Naive thymus-derived CD8-positive, alpha-beta T cell (primary cell): Measurements from ENCODE around the gene OR1D2. TPM values are rescaled to one million over a fixed set of nuclear protein-coding genes. Genes with fewer than 3 reads are reported as not detected.

Experiments
- ATAC-seq, 2 donors: fragments of 150-1000 bp; cut with Tn5 transposase in 1 of 2; sonication (Bioruptor Pico), chemical (Tn5 transposase) in 1 of 2; 1 replicate in 1 of 2; 2 replicates in 1 of 2; pipeline ENCODE4 v1.10.0; 2021; ENCODE audit warnings: mild to moderate bottlenecking in 2 of 2, moderate library complexity in 2 of 2
- POLR2A ChIA-PET: fragments of 350-600 bp; sonication (Branson Sonifier 250); formaldehyde crosslinking; loops from one replicate; lab custom pipeline; 2021; ENCODE audit warnings: antibody characterized with exemption; lab: Charles Lee
- DNase-seq, 10 donors: peaks; one replicate each; pipeline versions ENCODE4 v3.0.0 to v3.0.0-alpha.2; 2020 to 2022
- H3K27ac Mint-ChIP-seq, 10 donors: one replicate each; pipeline ENCODE4 v1.8.0; 2020 to 2022; ENCODE audit warnings: mild to moderate bottlenecking in 10 of 10, mixed read lengths in 10 of 10, moderate library complexity in 4 of 10, inconsistent platforms in 1 of 10
- H3K27me3 Mint-ChIP-seq, 5 donors: one replicate each; pipeline ENCODE4 v1.8.0; 2021 to 2022; ENCODE audit warnings: mixed read lengths in 5 of 5
- H3K36me3 Mint-ChIP-seq, 3 donors: one replicate each; pipeline ENCODE4 v1.8.0; 2020 to 2022; ENCODE audit warnings: mixed read lengths in 3 of 3, mild to moderate bottlenecking in 2 of 3, inconsistent platforms in 1 of 3
- H3K4me1 Mint-ChIP-seq, 4 donors: one replicate each; pipeline ENCODE4 v1.8.0; 2021 to 2022; ENCODE audit warnings: mixed read lengths in 4 of 4
- H3K4me3 Mint-ChIP-seq, 10 donors: one replicate each; pipeline ENCODE4 v1.8.0; 2020 to 2022; ENCODE audit warnings: mild to moderate bottlenecking in 10 of 10, mixed read lengths in 10 of 10, moderate library complexity in 6 of 10, inconsistent platforms in 1 of 10
- H3K9me3 Mint-ChIP-seq, 9 donors: one replicate each; pipeline ENCODE4 v1.8.0; 2020 to 2022; ENCODE audit warnings: mixed read lengths in 9 of 9, mild to moderate bottlenecking in 3 of 9, inconsistent platforms in 1 of 9, moderate library complexity in 1 of 9
- polyA plus RNA-seq, 3 donors: library from polyadenylated mRNA; unstranded; fragments of 300-500 nt; fragmentation: Illumina TruSeq; gene quantifications; one replicate each; pipeline ENCODE4 v1.2.3, GENCODE V29; 2021
- total RNA-seq, 8 experiments: library from RNA in 2 of 8; stranded (reverse) in 2 of 8; gene quantifications; one replicate each; pipeline ENCODE4 v1.2.3 and lab custom pipeline; 2021 to 2026

OR1D2 gene
- total and polyA plus RNA-seq, 5 experiments from 2014 or later, result not detected

- no peak for DNase-seq
- Mint-ChIP-seq H3K36me3 (peaks cover 0 to 6% (median 4%) of the 10 kb centered on the region in 3 donors), H3K27me3 (peaks cover 5 to 37% (median 22%) of the 10 kb centered on the region in 5 donors), H3K4me3 (no peak overlapping the region), H3K4me1 (peaks cover 0 to 12% (median 2%) of the 10 kb centered on the region in 4 donors), H3K27ac (peak overlapping the region in 1 of 10 donors; percentile 14), H3K9me3 (peaks cover 0 to 34% (median 12%) of the 10 kb centered on the region in 9 donors)
- no peak for ATAC-seq
- POLR2A ChIA-PET, result no interaction called here
Measured at GRCh38 chr17:3040882-3041281, 63.3 kb downstream of the OR1D2 start.

- H3K27me3 Mint-ChIP-seq, result peaks cover 5 to 37% (median 27%) of the 10 kb centered on the region in 5 donors
- H3K36me3 Mint-ChIP-seq, result peaks cover under 1 to 6% (median 4%) of the 10 kb centered on the region in 3 donors
- DNase-seq (no peak), ATAC-seq (no peak)
- peaks cover 0 to 26% (median 12%) of the 10 kb centered on the region in 9 donors for H3K9me3 Mint-ChIP-seq
- peaks cover 0 to 12% (median 3%) of the 10 kb centered on the region in 4 donors for H3K4me1 Mint-ChIP-seq
- POLR2A ChIA-PET, result interaction anchor here (0.7 kb wide), 1 partner anchor 8 kb away, joined by 3 read pairs; no protein-coding TSS in a partner anchor
- no peak overlapping the region for H3K4me3 Mint-ChIP-seq
- peak overlapping the region in 1 of 10 donors; percentile 9 for H3K27ac Mint-ChIP-seq
Measured at GRCh38 chr17:3039736-3040135, 64.5 kb downstream of the OR1D2 start.

DNA sequence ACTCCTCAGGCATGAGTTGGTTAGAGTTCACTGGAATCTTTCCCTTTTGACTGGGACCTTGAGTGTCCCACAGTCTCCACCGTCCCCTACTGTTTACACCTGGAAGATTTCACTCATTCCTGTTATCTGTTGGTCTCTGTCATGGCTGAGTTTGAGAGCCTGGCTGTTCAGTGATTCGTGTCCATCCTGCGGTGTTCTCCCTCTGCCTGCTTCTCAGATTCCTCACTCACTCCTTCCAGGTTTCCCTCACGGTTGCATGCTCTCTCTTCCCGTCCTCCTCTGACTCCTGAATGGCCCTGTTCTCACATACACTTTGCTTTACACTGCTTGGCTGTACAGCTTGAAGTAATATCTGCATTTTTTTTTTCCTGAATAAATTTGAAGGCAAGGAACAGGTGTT, 65.3 kb downstream of the OR1D2 start:
- ATAC-seq (no peak), DNase-seq (no peak)
- Mint-ChIP-seq H3K4me3 (no peak overlapping the region), H3K4me1 (peaks cover 0 to 12% (median 3%) of the 10 kb centered on the region in 4 donors), H3K9me3 (peaks cover 0 to 18% (median 7%) of the 10 kb centered on the region in 9 donors), H3K36me3 (peaks cover 0 to 3% (median 3%) of the 10 kb centered on the region in 3 donors), H3K27ac (no peak overlapping the region), H3K27me3 (peaks cover 5 to 37% (median 27%) of the 10 kb centered on the region in 5 donors)
- POLR2A ChIA-PET, result no interaction called here

Other genes starting within 250 kb of the OR1D2 start
- not detected for gene OR1D5, start 40.8 kb downstream of the OR1D2 start, total RNA-seq
- gene OR1D5, start 40.8 kb downstream of the OR1D2 start, polyA plus RNA-seq, result not detected
- not detected for gene OR1G1, start 23.1 kb upstream of the OR1D2 start, total RNA-seq
- gene OR1G1, start 23.1 kb upstream of the OR1D2 start, polyA plus RNA-seq, result not detected
- not detected for gene OR1A2, start 93.1 kb upstream of the OR1D2 start, total RNA-seq
- not detected for gene OR1A2, start 93.1 kb upstream of the OR1D2 start, polyA plus RNA-seq
- not detected for gene OR1A1, start 103.2 kb upstream of the OR1D2 start, total RNA-seq
- not detected for gene OR1A1, start 103.2 kb upstream of the OR1D2 start, polyA plus RNA-seq
- under 1 TPM; 0.55 to 0.60 TPM for gene OR3A1, start 193.9 kb upstream of the OR1D2 start, total RNA-seq
- under 1 TPM; 0.16 to 0.78 (median 0.22) TPM for gene OR3A1, start 193.9 kb upstream of the OR1D2 start, polyA plus RNA-seq